ENCODE measurements around the gene SUCLG1. TPM values are rescaled to one million over a fixed set of nuclear protein-coding genes. Genes with fewer than 3 reads are reported as not detected.
"Not testable (repeated sequence)": the region's sequence is repeated elsewhere in the genome, so short reads cannot be mapped to it uniquely, and the experiment has no call there.

Gene SUCLG1
- total RNA-seq, 1 donor from 2014 or later = 23.2 TPM

DNA sequence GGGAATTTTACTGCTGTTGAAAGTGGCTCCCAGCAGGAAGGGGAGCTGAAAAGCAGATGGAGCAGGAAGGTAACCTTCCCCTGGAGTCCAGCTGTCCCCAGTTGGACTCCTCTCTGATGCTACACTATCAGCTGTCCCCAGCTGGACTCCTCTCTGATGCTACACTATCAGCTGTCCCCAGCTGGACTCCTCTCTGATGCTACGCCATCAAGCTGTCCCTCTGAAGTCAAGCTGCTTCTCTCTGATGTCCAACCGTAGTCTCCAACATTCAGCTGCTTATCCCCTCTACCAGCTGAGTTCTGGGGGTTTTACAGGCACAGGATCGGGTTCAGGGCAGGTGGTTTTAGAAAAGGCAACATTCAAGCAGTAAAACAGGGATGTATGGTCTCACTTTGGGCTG lies 19.8 kb upstream of the SUCLG1 start:
- Histone ChIP-seq H3K4me3 (no peak overlapping the region), H3K4me1 (no peaks in the 10 kb centered on the region), H3K27ac (no peak overlapping the region), H3K27me3 (no peaks in the 10 kb centered on the region), H3K9me3 (no peaks in the 10 kb centered on the region), H3K36me3 (no peaks in the 10 kb centered on the region)
- TF ChIP-seq CTCF (IDR thresholded peaks at IDR 0.05) = no peak
- intact Hi-C loops (cut with DNase I) = no loop called here
- no peak for DNase-seq (ENCODE audit: low spot score in 2 of 2)

DNA sequence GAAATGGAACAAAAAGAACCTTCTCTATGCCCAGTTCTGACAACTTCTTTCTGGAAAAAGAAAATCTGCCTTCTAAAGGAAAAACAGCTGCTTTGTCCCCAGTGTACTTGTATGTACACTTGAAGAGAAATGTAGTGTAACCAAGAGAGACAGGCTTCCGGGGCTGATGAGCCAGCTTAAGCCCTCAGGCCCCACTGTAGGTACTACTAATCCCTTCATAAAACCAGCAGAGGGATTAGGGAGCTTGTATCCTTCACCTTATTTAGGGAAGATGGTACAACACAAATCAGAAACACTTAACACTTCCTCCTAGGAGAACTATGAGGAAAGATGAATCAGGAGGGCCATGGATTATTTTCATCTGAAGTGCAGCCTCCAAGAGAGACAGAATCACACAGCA lies 18.8 kb upstream of the SUCLG1 start:
- Histone ChIP-seq H3K4me3 (no peak overlapping the region), H3K27me3 (no peaks in the 10 kb centered on the region), H3K27ac (no peak overlapping the region), H3K9me3 (no peaks in the 10 kb centered on the region), H3K36me3 (no peaks in the 10 kb centered on the region), H3K4me1 (no peaks in the 10 kb centered on the region)
- DNase-seq (ENCODE audit: low spot score in 2 of 2) = no peak
- intact Hi-C loops (cut with DNase I) = no loop called here
- TF ChIP-seq CTCF (IDR thresholded peaks at IDR 0.05) = no peak

DNA sequence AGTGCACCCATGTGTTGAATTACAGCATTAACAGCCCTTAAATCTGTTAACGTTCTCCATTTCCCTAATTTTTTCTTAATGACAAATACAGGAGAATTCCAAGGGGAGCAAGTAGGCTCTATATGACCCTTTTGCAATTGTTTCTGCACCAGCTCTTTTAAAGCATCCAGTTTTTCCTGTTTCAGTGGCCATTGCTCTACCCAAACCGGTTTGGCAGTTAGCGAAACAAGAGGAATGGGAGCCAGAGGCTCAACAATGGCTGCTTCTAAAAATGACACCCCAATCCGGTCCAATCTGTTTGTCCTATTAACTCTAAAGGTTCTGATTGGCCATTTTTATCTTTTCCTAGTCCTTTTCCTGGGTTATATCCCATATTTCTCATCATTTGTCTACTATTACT lies 15.1 kb upstream of the SUCLG1 start:
- no peak overlapping the region for H3K27ac ChIP-seq
- H3K4me3 ChIP-seq = no peak overlapping the region
- H3K36me3 ChIP-seq = no peaks in the 10 kb centered on the region
- intact Hi-C loops (cut with DNase I) = no loop called here
- H3K9me3 ChIP-seq = no peaks in the 10 kb centered on the region
- H3K27me3 ChIP-seq = no peaks in the 10 kb centered on the region
- no peak for TF ChIP-seq CTCF (IDR thresholded peaks at IDR 0.05)
- no peak for DNase-seq (ENCODE audit: low spot score in 2 of 2)
- H3K4me1 ChIP-seq = no peaks in the 10 kb centered on the region

DNA sequence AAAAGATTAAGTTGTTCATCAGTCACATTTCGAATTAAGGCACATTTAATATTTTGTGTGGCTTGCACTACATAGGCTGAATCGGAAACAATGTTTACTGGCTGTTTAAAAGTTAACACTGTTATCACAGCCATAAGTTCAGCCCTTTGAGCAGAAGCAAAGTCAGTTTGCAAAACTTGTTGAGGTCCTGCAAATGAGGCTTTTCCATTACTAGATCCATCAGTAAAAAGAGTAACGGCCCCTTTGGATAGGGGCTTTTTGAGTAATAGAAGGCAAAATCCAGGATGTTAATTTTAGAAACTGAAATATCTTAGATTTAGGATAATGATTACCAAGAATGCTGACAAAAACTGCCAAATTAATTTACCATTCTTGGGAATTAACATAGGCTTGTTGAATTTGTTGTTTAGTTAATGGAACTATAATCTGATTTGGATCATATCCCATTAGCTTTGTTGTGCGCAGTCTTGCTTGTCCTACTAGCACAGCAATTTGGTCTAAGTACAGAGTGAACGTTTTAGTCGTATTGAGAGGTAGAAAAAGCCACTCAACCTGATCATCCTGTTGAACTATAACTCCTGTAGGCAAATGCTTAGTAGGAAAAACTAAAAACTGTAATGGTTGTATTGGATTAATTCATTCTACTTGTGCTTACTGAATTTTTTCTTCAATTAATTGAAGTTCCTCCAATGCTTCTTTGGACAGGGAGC lies 13.9 kb upstream of the SUCLG1 start:
- Histone ChIP-seq H3K4me1 (no peaks in the 10 kb centered on the region), H3K9me3 (no peaks in the 10 kb centered on the region), H3K27ac (no peak overlapping the region), H3K4me3 (no peak overlapping the region), H3K36me3 (no peaks in the 10 kb centered on the region), H3K27me3 (no peaks in the 10 kb centered on the region)
- TF ChIP-seq CTCF (IDR thresholded peaks at IDR 0.05) = no peak
- DNase-seq (ENCODE audit: low spot score in 2 of 2) = no peak
- intact Hi-C loops (cut with DNase I) = no loop called here

GRCh38 chr2:84472423-84472822 lies 13.3 kb upstream of the SUCLG1 start:
- intact Hi-C loops (cut with DNase I); H3K27ac ChIP-seq; H3K4me1 ChIP-seq; DNase-seq (ENCODE audit: low spot score in 2 of 2); H3K36me3 ChIP-seq; H3K9me3 ChIP-seq; H3K27me3 ChIP-seq; H3K4me3 ChIP-seq: not testable (repeated sequence)

DNA sequence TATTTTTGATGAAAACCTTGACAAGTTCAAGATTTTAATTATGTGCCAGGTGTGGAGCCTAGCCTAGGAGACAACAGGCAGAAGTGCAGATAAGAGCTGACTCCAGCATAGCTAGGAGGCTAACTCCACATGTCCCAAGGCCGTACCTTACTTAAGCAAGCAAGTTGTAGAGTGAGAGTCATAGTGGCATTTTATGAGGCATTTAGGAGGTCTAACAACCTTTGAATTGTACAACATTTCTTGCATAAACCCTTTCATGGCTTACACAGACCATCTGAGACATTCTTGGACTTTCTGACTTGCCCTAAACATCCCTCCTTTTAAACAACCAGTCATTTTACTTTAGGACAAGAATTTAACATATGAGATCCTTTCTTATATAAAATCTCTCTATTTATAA lies 8.3 kb upstream of the SUCLG1 start:
- no peak overlapping the region for H3K4me3 ChIP-seq
- TF ChIP-seq CTCF (IDR thresholded peaks at IDR 0.05) = no peak
- intact Hi-C loops (cut with DNase I) = no loop called here
- no peaks in the 10 kb centered on the region for H3K36me3 ChIP-seq
- no peaks in the 10 kb centered on the region for H3K4me1 ChIP-seq
- no peaks in the 10 kb centered on the region for H3K9me3 ChIP-seq
- DNase-seq (ENCODE audit: low spot score in 2 of 2) = no peak
- no peak overlapping the region for H3K27ac ChIP-seq
- no peaks in the 10 kb centered on the region for H3K27me3 ChIP-seq

Data from ascending aorta (tissue), 2 donors.